H9 (cell line): Measurements from ENCODE around the gene ASTL. TPM values are rescaled to one million over a fixed set of nuclear protein-coding genes. Genes with fewer than 3 reads are reported as not detected.

Source experiments
- DNase-seq: peaks from one replicate; pipeline ENCODE4 v3.0.0-alpha.2; 2017
- H2AFZ ChIP-seq: one replicate; pipeline ENCODE4 v1.6.1; 2013; ENCODE audit warnings: mild to moderate bottlenecking, low read length, control low read depth, moderate library complexity
- H2AK5ac ChIP-seq: 2 replicates; pipeline ENCODE4 v1.6.1; 2013; ENCODE audit warnings: low read length, control low read depth, mixed read lengths; ENCODE audit not compliant: insufficient read length
- H2BK120ac ChIP-seq: one replicate; pipeline ENCODE4 v1.6.1; 2013; ENCODE audit warnings: low read depth, mild to moderate bottlenecking, low read length, control low read depth, inconsistent platforms; ENCODE audit not compliant: poor library complexity, severe bottlenecking
- H2BK12ac ChIP-seq: 2 replicates; pipeline ENCODE4 v1.6.1; 2013; ENCODE audit warnings: low read length, control low read depth, mixed read lengths, low read depth; ENCODE audit not compliant: insufficient read length
- H2BK15ac ChIP-seq: 2 replicates; pipeline ENCODE4 v1.6.1; 2013; ENCODE audit warnings: low read depth, low read length, control low read depth
- H2BK20ac ChIP-seq: one replicate; pipeline ENCODE4 v1.6.1; 2013; ENCODE audit warnings: low read depth, mild to moderate bottlenecking, low read length, control low read depth, inconsistent platforms; ENCODE audit not compliant: poor library complexity, severe bottlenecking
- H2BK5ac ChIP-seq: 2 replicates; pipeline ENCODE4 v1.6.1; 2013; ENCODE audit warnings: low read length, control low read depth, mixed read lengths; ENCODE audit not compliant: insufficient read length
- H3K14ac ChIP-seq: 2 replicates; pipeline ENCODE4 v1.6.1; 2013; ENCODE audit warnings: low read length, control low read depth; ENCODE audit not compliant: insufficient read depth
- H3K18ac ChIP-seq: 2 replicates; pipeline ENCODE4 v1.6.1; 2013; ENCODE audit warnings: low read depth, mild to moderate bottlenecking, mixed read lengths, low read length, control low read depth; ENCODE audit not compliant: insufficient read length
- H3K23ac ChIP-seq: 2 replicates; pipeline ENCODE4 v1.6.1; 2013; ENCODE audit warnings: low read length, control low read depth, mixed read lengths, low read depth; ENCODE audit not compliant: insufficient read length
- H3K23me2 ChIP-seq: 2 replicates; pipeline ENCODE4 v1.6.1; 2013; ENCODE audit warnings: low read depth, mild to moderate bottlenecking, mixed read lengths, low read length, control low read depth; ENCODE audit not compliant: insufficient read length, poor library complexity, severe bottlenecking
- H3K27ac ChIP-seq: 2 replicates; pipeline ENCODE4 v1.5.1; 2013; ENCODE audit warnings: low read length, control low read depth, mixed read lengths, low read depth; ENCODE audit not compliant: insufficient read length
- H3K27me3 ChIP-seq: 2 replicates; pipeline ENCODE4 v1.6.1; 2013; ENCODE audit warnings: low read length, control low read depth, inconsistent platforms; ENCODE audit not compliant: insufficient read depth
- H3K4ac ChIP-seq: 2 replicates; pipeline ENCODE4 v1.6.1; 2013; ENCODE audit warnings: low read depth, mild to moderate bottlenecking, control low read depth, inconsistent platforms, low read length, moderate library complexity
- H3K4me1 ChIP-seq: 2 replicates; pipeline ENCODE4 v1.6.1; 2013; ENCODE audit warnings: low read length, control low read depth, inconsistent platforms; ENCODE audit not compliant: insufficient read depth
- H3K4me2 ChIP-seq: 2 replicates; pipeline ENCODE4 v1.6.1; 2013; ENCODE audit warnings: low read length, control low read depth, mixed read lengths; ENCODE audit not compliant: insufficient read length, insufficient read depth
- H3K56ac ChIP-seq: 2 replicates; pipeline ENCODE4 v1.6.1; 2013; ENCODE audit warnings: low read depth, mild to moderate bottlenecking, mixed read lengths, low read length, control low read depth; ENCODE audit not compliant: insufficient read length
- H3K79me1 ChIP-seq: 2 replicates; pipeline ENCODE4 v1.6.1; 2013; ENCODE audit warnings: low read depth, mild to moderate bottlenecking, moderate library complexity, low read length, control low read depth, inconsistent platforms; ENCODE audit not compliant: insufficient read depth, poor library complexity, severe bottlenecking
- H3K79me2 ChIP-seq: 2 replicates; pipeline ENCODE4 v1.6.1; 2013; ENCODE audit warnings: low read length, control low read depth, inconsistent platforms; ENCODE audit not compliant: insufficient read depth
- H3K9ac ChIP-seq: 2 replicates; pipeline ENCODE4 v1.6.1; 2013; ENCODE audit warnings: low read length, control low read depth, mixed read lengths; ENCODE audit not compliant: insufficient read length; ENCODE audit errors: extremely low read depth
- H3K9me3 ChIP-seq: one replicate; pipeline ENCODE4 v1.6.1; 2013; ENCODE audit warnings: low read depth, low read length, inconsistent platforms; ENCODE audit not compliant: control insufficient read depth
- H3T11ph ChIP-seq: one replicate; pipeline ENCODE4 v1.6.1; 2013; ENCODE audit warnings: mild to moderate bottlenecking, low read length, control low read depth, inconsistent platforms
- H4K20me1 ChIP-seq: one replicate; pipeline ENCODE4 v1.6.1; 2013; ENCODE audit not compliant: control insufficient read depth, insufficient read length, insufficient read depth
- H4K5ac ChIP-seq: 2 replicates; pipeline ENCODE4 v1.6.1; 2013; ENCODE audit warnings: low read depth, mild to moderate bottlenecking, mixed read lengths, low read length, control low read depth; ENCODE audit not compliant: insufficient read length
- H4K8ac ChIP-seq: replicated peaks from 2 replicates; pipeline ENCODE4 v1.6.1; 2013; ENCODE audit warnings: low read length, control low read depth, mixed read lengths, low read depth; ENCODE audit not compliant: insufficient read length
- H4K91ac ChIP-seq: 2 replicates; pipeline ENCODE4 v1.6.1; 2013; ENCODE audit warnings: low read depth, mild to moderate bottlenecking, moderate library complexity, mixed read lengths, low read length, control low read depth; ENCODE audit not compliant: insufficient read length
- H3K27ac Mint-ChIP-seq, 3 experiments: 2 replicates in 2 of 3; 3 replicates in 1 of 3; pipeline ENCODE4 v1.8.0; 2020 to 2021; ENCODE audit warnings: mixed read lengths in 3 of 3, mild to moderate bottlenecking in 1 of 3, moderate library complexity in 1 of 3
- H3K27me3 Mint-ChIP-seq: 2 replicates; pipeline ENCODE4 v1.8.0; 2021; ENCODE audit warnings: low read depth, mild to moderate bottlenecking, moderate library complexity, mixed read lengths
- H3K36me3 Mint-ChIP-seq, 3 experiments: 2 replicates in 2 of 3; 3 replicates in 1 of 3; pipeline ENCODE4 v1.8.0; 2020 to 2021; ENCODE audit warnings: low read depth in 3 of 3, mixed read lengths in 3 of 3; ENCODE audit not compliant: insufficient read depth in 1 of 3
- H3K4me1 Mint-ChIP-seq, 2 experiments: 2 replicates each; pipeline ENCODE4 v1.8.0; 2020; ENCODE audit warnings: mixed read lengths in 2 of 2
- H3K4me3 Mint-ChIP-seq, 2 experiments: 2 replicates in 1 of 2; 3 replicates in 1 of 2; pipeline ENCODE4 v1.8.0; 2020 to 2021; ENCODE audit warnings: mild to moderate bottlenecking in 2 of 2, mixed read lengths in 2 of 2, moderate library complexity in 1 of 2
- H3K9me3 Mint-ChIP-seq, 2 experiments: 2 replicates in 1 of 2; 3 replicates in 1 of 2; pipeline ENCODE4 v1.8.0; 2020; ENCODE audit warnings: mild to moderate bottlenecking in 2 of 2, mixed read lengths in 2 of 2, moderate library complexity in 1 of 2
- WGBS: extraction: QIAGEN DNeasy Blood & Tissue Kit; methylation state at CpG from one replicate; pipeline ENCODE4 v1.1.7; 2013; ENCODE audit warnings: missing lambda C conversion rate, low lambda C conversion rate, mixed read lengths; ENCODE audit not compliant: insufficient read length; ENCODE audit errors: extremely low coverage; 5-methylcytosine and 5-hydroxymethylcytosine counted together
- total RNA-seq: library from RNA; stranded (reverse); gene quantifications from 2 replicates; pipeline ENCODE4 v1.2.1, GENCODE V29; 2021
- TF ChIP-seq, protein P1 (sequence below): fragments of 200-600 bp; sonication (generic); conservative IDR thresholded peaks from 3 replicates; pipeline ENCODE4 v1.8.0; 2021; ENCODE audit warnings: antibody characterized with exemption, mild to moderate bottlenecking

ASTL gene
- total RNA-seq, 1 experiment from 2014 or later, result 0.81 TPM

GRCh38 chr2:96091711-96092572 is 46.4 kb downstream of the ASTL start:
- no peak overlapping the region for H4K8ac ChIP-seq
- DNase-seq, result peak; percentile 73
- peak overlapping the region; percentile 21 for H3K18ac ChIP-seq
- Mint-ChIP-seq H3K9me3 (no peaks in the 10 kb centered on the region; a peak in 2 of 5 replicates), H3K27ac (no peak overlapping the region), H3K4me1 (peaks cover 25 to 42% of the 10 kb centered on the region in 2 experiments), H3K27me3 (no peaks in the 10 kb centered on the region; the same call in 1 of the 2 replicates), H3K4me3 (no peak overlapping the region), H3K36me3 (no peaks in the 10 kb centered on the region)
- H3K23me2 ChIP-seq, result no peaks in the 10 kb centered on the region
- no peak overlapping the region for H3T11ph ChIP-seq
- H2BK12ac ChIP-seq, result no peak overlapping the region
- no peak overlapping the region for H3K4ac ChIP-seq
- WGBS, result no CpG with 5 or more reads among the region's 18 CpGs
- H2BK120ac ChIP-seq, result no peak overlapping the region
- H3K9me3 ChIP-seq, result no peaks in the 10 kb centered on the region
- no peak overlapping the region for H2BK15ac ChIP-seq
- H3K23ac ChIP-seq, result no peak overlapping the region
- no peaks in the 10 kb centered on the region for H3K4me1 ChIP-seq
- H4K5ac ChIP-seq, result no peak overlapping the region
- H3K14ac ChIP-seq, result 0 out of 2 replicates have a peak overlapping the region, but pooled peaks have one; percentile 8
- H2BK20ac ChIP-seq, result no peak overlapping the region
- no peak overlapping the region for H2AFZ ChIP-seq
- no peaks in the 10 kb centered on the region for H3K79me2 ChIP-seq
- no peaks in the 10 kb centered on the region for H3K27me3 ChIP-seq
- no peak overlapping the region for H3K9ac ChIP-seq
- no peaks in the 10 kb centered on the region for H4K20me1 ChIP-seq
- no peak overlapping the region for H3K4me2 ChIP-seq
- no peak overlapping the region for H4K91ac ChIP-seq
- TF ChIP-seq, protein P1, sequence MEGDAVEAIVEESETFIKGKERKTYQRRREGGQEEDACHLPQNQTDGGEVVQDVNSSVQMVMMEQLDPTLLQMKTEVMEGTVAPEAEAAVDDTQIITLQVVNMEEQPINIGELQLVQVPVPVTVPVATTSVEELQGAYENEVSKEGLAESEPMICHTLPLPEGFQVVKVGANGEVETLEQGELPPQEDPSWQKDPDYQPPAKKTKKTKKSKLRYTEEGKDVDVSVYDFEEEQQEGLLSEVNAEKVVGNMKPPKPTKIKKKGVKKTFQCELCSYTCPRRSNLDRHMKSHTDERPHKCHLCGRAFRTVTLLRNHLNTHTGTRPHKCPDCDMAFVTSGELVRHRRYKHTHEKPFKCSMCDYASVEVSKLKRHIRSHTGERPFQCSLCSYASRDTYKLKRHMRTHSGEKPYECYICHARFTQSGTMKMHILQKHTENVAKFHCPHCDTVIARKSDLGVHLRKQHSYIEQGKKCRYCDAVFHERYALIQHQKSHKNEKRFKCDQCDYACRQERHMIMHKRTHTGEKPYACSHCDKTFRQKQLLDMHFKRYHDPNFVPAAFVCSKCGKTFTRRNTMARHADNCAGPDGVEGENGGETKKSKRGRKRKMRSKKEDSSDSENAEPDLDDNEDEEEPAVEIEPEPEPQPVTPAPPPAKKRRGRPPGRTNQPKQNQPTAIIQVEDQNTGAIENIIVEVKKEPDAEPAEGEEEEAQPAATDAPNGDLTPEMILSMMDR, result no peak; the same call in 2 of the 3 replicates
- H3K27ac ChIP-seq, result no peak overlapping the region
- H2AK5ac ChIP-seq, result no peak overlapping the region
- H3K56ac ChIP-seq, result no peak overlapping the region
- no peak overlapping the region for H2BK5ac ChIP-seq
- no peaks in the 10 kb centered on the region for H3K79me1 ChIP-seq
